ENCODE results near the gene LSS.
"Not testable (repeated sequence)": the region's sequence is repeated elsewhere in the genome, so short reads cannot be mapped to it uniquely, and the experiment has no call there.

Gene LSS

DNA sequence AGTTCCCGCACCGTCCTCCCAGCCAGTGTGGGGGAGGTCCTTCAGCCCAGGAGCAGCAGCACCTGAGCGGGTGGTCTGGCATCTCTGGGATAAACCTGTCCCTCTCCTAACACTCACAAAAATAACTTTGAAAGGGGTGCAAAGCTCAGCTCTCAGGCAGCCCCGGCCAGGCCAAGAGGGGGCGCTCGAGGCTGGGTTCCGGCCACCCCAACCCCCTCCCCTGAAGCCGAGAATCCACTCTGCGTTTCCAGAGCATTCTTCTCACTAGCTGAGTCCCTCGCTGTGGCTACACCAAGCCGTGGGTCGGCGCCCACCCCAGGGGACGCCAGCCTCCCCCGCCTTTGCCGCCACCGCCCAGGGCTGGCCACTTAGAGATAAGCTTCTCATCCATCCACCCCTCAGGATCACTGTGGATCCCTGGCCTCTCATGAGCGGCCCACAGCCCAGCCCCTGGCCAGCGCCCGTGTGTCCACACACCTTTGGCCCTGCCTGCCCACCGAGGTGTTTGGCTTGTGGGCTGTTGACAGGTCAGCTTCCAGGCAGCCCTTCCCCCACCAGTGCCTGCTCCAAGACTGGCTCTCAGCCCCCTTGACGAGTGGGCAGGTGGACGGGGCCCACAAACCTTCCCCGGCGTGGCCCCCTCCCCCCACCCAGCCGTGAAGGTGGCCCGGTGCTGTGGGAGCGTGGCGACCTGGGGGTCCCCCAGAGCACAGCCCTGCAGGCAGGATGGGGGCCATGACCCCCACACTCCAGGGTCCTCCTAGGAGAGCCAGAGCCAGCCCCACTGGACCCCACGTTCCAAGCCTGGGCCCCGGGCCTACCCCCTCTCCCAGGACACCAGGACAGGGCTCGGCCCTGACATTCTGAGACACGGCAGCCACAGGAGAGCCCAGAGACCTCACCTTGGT, 75.1 kb downstream of the LSS start:
- DNase-seq (ENCODE audit: low read depth, low spot score), result no peak

DNA sequence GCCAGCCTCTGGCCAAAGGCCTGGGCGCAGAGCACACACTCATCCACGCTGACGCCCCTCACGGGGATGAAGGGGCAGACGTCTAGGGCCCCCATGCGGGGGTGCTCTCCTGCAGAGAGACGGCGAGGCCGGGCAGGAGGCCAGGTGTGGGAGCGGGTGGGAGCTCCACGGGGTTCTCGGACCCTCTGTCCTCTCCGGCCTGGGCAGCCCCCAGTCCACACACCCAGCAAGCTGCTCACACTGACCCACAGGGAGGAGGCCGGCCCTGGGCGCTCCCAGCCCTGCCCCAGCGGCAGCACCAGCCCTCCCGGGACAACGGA, 75.7 kb downstream of the LSS start:
- DNase-seq (ENCODE audit: low read depth, low spot score), result no peak

DNA sequence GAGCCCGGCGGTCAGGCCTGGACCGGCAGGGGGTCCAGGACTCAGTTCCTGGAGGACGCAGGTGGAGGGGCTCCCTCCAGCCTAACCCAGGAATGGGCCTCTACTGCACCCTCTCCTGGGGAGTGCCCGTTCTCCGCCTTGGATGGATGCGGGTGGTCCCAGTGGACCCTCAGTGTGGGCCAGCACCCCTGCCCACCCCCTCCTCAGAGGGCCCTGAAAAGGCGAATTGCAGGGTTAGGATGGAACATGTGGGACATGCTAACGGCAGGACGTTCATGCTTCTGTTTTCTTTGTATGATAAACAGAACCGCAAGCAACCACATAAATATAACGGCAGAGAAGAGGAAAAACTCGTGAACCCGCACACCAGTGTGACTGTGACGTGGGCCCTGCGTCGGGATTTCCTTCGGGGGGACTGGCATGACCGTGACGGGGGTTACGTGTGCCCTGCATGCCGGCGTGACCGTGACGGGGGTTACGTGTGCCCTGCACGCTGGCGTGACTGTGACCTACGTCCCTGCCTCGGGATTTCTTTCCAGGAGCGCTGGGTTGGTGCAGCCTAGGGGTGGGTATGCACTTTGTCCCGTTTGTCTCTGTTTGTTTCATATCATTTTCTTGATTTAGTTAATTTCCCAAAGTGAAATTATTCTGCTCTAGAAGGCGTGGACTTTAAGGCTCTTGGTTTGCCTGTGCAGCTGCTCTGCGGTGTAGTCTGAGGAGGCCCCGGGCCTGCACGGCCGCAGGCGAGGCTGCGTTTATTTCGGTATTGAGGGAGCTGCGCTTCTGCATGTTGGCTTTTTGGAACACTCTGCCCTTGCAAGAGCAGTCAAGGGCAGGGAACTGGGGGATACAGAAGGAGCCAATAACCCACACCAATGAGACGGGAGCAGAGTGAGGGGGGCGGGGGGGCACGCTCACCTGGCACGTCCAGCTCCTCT, 76.3 kb downstream of the LSS start:
- DNase-seq (ENCODE audit: low read depth, low spot score), result no peak

DNA sequence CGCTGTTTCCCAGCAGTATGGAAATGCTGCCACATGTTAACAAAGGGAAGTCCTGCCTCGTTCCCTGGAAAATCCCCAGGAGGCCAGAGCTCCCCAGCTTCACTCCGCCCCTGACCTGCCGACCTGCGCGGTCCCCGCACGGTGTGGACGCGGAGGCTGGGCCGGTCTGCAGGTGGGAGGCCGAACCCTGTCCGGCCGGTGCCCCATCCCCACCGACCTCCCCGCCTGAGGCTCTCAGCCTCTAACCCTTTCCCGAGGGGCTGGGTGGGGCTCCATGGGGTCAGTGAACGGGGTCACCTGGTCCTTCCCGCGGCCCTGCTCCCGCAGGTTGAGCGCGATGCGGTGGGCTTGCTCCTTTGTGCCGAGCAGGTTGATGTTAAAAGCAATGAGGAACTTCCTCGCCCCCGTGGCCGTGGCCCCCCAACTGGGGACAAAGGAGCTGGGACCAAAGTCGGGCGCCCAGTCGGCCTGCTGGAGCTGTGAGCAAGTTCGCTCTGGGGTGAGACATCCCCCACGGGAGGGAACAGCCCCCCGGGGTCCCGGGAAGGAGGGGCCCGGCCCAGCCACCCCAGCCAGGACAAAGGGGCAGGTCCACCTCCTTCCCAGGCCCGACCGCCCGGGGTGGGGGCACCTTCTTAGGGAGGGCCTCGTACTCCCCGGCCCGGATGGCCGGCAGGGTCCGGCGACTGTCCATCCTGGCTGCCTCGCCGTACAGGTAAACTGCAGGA, 77.1 kb downstream of the LSS start:
- DNase-seq (ENCODE audit: low read depth, low spot score), result no peak

DNA sequence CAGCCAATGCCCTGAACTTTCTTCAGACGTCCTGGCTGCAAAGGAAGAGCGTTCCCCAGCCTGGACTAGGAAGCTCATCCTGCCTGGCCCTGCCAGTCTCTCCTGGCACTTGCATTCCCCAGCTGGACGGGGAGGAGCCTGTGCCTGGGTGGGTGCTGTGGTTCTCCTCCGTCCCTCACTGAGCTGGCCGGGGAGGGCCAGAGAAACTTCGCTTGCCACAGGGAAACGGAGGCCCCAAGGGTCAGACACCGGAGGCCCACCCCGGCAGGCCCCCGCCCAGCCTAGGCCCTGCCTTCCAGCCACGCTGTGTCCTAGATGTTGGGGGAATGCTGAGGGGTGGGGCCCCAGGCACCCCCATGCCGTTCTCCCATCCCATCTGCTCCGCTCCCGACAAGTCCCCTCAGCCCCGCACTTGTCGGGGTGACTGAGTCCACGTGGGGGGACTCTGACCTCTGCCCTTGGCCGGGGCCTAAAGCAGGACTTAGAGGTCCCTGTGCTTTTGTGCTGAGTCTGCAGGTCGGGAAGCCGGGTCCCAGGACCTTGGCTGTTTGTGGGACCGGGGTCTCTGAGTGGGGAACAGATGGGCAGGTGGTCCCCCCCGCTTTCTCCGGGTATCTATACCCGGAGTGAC, 78.0 kb downstream of the LSS start:
- no peak for DNase-seq (ENCODE audit: low read depth, low spot score)

DNA sequence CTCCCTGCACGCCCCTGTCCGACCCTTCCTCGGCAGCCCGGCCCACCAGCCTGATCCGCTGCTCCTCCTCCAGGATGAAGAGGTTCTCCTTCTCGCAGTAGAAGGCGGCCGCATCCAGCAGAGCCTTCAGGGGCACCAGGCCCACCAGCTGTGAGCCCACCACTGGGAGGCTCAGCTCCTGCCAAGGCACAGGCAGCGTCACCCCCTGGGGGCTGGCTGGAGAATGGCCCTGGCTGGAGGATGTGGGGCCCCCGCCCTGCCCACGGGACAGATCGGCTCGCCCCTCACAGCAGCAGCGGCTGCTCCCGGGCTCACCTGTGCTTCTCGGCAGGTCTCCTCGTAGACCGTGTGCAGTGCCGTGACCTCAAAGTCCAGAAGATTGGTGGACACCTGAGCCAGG, 78.5 kb downstream of the LSS start:
- no peak for DNase-seq (ENCODE audit: low read depth, low spot score)

DNA sequence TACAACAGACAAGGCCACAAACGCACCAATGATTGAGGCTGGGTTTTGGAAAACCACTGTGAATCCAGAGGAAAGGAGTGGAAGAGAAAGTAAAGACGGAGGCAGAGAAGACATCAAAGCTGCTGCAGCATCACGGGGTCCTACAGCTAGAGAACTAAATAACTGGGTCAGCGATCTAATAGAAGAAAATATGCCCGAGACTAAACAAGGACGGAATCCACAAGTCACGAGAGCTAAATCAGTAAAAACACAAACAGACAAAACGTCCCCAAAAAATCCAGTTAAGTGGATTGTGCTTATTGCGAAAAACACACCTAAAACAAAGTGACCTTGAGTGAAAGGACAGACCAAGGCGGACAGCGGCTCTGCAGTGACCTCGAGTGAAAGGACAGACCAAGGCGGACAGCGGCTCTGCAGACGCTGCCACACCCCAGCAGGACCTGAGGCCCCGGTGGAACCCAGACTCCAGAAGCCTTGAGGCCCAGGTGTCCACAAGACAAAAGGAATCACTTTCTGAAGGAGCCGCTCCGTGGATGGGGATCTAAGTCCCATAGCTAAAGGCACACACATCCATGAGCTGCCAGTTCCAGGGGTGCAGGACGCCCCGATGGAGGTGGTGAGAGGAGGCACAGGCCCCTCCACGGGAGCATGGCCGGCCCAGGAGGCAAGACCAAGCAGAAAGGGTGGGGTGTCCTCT, 79.2 kb downstream of the LSS start:
- no peak for DNase-seq (ENCODE audit: low read depth, low spot score)

DNA sequence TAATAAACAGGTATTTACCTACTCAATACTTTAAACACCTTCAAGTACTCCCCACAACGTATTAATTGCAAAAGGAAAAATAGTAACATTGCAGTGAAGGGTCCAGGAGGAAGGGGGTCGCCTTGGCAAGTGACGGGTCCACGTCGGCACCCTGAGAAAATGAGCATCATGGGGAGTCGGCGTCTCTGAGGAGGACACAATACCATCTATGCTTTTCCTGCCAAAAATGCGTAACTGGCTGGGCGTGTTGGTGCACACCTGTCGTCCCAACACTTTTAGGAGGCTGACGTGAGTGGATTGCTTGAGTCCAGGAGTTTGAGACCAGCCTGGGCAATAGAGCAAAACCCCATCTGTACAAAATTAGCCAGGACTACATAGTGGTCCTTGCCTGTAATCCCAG, 80.5 kb downstream of the LSS start:
- no peak for DNase-seq (ENCODE audit: low read depth, low spot score)

DNA sequence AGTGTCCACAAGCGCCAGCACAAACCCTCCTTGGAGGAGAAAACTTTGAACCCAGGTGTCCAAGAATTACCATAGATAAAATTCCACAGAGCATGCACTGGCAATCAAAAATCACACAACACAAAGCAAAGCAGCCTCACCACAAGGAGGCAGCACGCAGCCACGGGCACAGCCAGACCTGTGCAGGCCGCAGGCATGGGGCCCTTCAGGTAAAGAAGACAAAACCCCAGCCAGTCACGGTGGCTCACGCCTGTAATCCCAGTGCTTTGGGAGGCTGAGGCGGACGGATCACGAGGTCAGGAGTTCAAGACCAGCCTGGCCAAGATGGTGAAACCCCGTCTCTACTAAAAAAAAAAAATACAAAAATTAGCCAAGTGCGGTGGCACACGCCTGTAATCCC, 81.1 kb downstream of the LSS start:
- not testable (repeated sequence) for DNase-seq (ENCODE audit: low read depth, low spot score)

DNA sequence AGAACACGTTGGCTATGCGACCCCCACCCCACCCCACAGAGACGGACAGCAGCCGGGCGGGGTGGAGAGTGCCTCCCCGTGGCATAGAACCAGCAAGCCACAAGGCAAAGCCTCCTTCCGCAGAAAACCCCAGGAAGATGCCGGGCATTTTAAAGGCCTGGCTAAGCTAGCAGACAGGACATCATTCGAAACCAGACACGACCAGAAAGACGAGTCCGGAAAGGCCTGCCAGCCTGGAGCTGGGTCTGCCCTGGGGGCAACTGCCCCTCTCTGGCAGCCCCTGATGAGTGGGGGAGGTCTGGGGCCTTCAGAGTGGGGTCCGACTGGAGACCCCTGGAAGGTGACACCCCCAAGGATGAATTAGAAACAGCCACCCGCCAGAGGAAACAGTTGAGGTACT, 81.7 kb downstream of the LSS start:
- no peak for DNase-seq (ENCODE audit: low read depth, low spot score)

DNA sequence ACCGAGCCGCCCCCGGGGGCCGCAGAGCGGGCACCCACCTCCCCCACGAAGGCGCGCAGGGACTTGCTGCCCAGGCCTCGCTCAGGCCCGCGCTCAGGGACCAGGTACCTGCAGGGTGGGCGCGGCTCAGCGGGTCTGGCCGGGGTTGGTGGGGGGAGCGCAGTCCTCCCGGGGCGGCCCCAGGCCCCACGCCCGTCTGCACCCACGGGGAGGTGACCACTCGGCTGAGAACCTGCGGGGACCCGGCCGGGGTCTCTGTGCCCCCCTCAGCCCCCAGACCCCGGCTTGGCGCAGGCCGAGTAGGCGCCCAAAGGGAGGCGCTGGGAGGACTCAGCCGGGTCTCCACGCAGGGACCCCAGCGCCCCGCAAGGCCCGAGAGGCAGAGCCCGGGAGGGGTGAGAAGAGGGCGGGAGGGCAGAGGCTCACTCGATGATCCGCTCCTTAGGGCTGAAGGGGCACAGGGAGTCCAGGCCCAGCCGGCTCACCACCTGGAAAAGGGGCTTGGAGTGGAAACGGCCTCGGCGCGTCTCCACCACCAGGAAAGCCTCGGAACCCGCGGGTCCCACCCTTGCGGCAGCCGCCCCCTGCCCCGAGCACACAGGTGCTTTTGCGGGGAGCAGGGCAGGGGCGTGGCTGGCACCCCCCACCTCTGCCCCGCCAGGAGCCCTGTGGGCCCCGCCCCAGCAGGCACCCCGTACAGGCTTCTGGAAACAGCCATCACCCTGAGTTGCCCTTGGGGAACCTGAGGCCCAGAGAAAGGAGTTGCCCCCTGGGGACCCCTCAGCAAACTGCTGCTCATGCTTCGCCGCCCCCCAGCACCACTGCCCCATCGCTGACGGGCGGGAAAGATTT, 82.5 kb downstream of the LSS start:
- no peak for DNase-seq (ENCODE audit: low read depth, low spot score)

DNA sequence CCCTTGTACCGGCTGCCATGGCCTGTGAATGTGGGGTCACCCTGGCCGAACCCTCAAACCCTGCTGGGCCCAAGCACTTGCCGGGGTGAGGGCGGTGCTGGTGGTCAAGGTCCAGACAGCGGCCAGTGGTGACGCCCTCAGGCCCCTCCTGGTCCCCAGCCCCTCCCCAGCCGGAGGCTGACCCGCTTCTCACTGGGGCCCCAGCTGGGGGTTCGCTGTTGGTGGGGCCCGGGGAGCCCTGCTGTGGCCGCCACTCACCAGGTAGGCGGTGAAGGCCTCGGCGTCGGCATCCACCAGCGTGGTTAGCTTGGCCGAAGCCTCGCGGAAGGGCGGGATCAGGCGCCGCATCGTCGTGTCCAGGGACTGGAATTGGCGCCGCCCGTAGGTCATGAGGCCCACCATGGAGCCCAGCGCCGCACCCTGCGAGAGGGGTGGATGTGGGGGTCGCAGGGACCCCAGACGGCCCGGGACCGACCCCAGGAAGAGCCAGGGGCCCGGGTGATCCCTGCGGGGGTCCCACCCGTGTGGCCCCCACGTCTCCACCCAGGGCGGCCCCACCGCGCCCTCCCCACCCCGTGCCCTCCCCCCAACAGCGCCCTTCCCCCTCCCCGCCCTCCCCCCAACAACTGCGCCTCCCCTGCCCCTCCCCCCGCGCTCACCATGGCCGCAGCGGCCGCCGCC, 83.3 kb downstream of the LSS start:
- DNase-seq (ENCODE audit: low read depth, low spot score), result no peak

DNA sequence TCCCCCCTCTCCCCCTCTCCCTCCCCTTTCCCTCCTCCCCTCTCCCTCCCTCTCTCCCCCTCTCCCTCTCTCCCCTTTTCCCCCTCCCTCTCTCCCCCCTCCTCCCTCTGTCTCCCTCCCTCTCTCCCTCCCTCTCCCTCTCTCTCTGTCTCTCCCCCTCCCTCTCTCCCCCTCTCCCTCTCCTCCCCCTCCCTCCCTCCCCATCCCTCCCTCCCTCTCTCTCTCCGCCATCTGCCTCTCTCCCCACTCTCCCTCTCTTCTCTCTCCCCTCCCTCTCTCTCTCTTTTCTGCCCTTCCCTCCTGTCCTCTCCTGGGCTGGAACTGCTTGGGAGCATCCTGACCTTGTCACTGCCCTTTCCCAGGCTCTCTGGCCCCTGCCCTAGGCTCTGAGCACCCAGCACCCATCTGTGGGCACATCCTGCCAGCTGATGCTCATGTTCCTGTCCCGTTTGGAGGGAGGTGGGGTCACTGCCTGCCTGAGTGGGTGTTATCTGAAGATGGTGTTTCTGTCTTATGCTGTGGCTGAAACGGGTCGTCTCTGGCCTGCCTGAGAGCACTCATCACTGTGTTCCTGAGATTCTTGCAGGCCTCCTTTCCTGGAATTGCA, 84.0 kb downstream of the LSS start:
- no peak for DNase-seq (ENCODE audit: low read depth, low spot score)

DNA sequence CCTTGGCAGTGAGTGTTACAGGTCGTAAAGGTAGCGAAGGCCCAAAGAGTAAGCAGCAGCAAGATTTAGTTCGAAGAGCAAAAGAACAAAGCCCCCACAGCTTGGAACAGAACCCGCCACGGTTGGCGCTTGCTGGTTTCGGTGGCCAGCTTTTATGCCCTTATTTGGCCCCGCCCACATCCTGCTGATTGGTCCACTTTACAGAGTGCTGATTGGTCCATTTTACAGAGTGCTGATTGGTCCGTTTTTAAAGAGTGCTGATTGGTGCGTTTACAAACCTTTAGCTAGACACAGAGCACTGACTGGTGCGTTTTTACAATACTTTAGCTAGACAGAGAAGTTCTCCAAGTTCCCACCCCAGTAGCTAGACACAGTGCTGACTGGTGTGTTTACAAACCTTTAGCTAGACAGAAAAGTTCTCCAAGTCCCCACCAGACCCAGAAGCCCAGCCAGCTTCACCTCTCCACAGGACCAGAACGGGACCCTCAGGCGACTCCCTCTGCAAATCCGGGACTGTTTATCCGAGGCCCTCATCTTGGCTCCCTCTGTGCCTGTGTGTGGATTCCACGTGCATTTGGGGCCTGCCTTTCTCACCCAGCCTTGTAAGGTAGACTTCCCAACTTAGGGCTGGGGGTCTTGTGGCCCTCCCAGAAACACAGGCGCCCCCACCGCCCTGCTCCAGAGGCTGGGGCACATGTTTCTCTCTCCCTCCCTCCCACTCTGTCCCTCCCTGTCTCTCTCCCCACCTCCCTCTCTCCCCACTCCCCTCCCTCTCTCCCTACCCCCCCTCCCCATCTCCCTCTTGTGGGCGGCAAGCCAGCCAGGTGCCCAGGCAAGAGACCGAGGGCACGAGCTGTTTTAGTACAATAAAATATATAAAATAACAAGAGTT, 85.7 kb downstream of the LSS start:
- no peak for DNase-seq (ENCODE audit: low read depth, low spot score)

DNA sequence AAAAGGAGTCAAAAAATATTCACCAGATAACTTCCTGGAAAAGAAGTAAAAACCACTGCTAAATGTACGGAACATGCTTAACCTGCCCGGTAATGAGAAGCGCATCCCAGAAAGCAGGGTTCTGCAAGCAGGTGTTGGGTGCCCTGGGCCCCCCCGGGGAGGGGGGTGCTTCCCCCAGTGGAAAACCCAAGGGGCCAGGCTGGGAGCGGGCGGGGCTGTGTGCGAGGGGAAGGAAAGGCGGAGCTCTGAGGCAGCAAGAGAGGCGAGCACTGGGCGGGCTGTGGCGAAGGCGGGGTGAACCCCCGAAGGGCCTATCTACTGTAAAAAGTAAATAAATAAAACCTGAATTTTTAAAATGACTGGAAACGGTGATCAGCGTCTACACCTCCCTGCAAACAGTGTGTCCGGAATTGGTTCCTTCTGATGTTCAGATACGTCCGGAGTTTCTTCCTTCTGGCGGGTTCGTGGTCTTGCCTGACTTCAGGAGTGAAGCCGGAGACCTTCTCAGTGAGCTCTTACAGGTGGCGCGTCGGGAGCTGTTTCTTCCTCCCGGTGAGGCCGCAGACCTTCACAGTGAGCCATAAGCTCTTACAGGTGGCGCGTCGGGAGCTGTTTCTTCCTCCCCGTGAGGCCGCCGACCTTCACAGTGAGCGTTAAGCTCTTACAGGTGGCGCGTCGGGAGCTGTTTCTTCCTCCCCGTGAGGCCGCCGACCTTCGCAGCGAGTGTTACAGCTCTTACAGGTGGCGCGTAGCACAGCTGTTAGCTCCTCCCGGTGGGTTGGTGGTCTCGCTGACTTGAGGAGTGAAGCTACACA, 86.6 kb downstream of the LSS start:
- DNase-seq (ENCODE audit: low read depth, low spot score), result no peak

DNA sequence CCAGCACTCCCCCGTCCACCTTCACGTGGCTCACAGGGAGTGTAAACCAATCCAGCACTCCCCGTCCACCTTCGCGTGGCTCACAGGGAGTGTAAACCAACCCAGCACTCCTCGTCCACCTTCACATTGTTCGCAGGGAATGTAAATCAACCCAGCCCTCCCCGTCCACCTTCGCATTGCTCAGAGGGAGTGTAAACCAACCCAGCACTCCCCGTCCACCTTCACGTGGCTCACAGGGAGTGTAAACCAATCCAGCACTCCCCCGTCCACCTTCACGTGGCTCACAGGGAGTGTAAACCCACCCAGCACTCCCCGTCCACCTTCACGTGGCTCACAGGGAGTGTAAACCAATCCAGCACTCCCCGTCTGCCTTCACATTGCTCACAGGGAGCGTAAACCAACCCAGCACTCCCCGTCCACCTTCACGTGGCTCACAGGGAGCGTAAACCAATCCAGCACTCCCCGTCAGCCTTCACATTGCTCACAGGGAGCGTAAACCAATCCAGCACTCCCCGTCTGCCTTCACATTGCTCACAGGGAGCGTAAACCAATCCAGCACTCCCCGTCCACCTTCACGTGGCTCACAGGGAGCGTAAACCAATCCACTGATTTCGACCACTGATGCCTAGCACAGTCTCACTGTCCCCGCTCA, 88.1 kb downstream of the LSS start:
- DNase-seq (ENCODE audit: low read depth, low spot score), result not testable (repeated sequence)

DNA sequence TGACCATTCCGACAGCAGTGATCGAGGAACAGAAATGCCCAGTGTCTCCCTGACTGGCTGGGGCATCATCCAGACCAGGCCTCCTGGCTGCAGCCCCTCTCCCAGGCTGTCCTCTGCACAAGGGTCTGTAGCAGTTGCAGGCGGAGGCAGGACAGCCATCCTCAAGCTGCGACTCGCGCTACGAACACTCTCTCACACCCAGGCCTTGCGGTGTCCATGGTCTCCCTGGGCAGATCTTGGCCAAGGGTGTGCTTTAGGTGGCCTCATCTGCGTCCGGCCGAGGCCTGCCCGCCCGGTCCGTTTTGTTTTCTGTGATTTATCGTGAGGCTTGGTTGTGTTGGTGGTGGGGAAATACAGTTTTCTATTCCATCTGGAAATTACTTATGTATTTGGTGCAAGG, 88.9 kb downstream of the LSS start:
- DNase-seq (ENCODE audit: low read depth, low spot score), result no peak

All from activated naive CD8-positive, alpha-beta T cell treated with anti-CD3 and anti-CD28 coated beads, Interleukin-2, amount 50 U/mL, for 16 hours (primary cell).